ENCODE measurements around the gene NR1D1.

The NR1D1 gene

DNA sequence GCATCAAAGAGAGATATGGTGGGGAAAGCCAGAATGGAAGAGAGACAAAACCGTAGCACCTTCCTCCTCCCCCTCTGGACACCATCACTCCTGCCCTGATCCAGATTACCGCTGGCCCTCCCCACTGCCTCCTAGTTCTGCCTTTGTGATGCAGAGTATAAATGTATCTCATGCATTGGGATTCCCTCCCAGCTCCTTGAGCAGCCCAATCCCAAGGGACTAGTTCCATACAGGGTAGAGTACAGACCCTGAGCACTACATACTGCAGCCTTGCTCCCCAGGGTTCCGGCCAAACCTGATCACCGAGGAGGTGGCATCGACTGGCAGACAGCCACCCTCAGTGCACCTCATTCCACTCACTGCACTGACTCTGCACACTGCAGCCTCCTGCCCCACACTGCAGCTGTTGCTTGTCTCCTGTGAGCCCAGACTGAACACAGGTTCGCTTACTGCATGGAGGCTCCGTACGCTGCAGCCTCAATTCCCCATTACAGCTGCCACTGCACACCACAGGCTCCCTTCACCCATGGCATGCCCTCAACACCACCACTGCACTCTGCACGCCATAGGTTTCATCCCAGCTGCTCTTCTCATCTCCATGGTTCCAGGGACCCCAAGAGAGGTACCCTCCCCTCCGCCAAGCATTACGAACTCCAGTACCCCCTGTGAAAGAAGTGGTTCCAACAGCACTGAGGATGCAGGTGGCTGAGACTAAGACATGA, 39.3 kb downstream of the NR1D1 start:
- Histone ChIP-seq H3K27ac (replicated peaks) (no peak overlapping the region), H3K27me3 (ENCODE audit: insufficient read depth, poor library complexity, severe bottlenecking) (no peaks in the 10 kb centered on the region), H3K4me3 (replicated peaks; ENCODE audit: insufficient read depth, low read length) (no peak overlapping the region)
- TF ChIP-seq SPI1 (IDR thresholded peaks at IDR 0.05; ENCODE audit: borderline replicate concordance, low read depth), result no peak
- no peak for TF ChIP-seq CTCF (IDR thresholded peaks at IDR 0.05; ENCODE audit: insufficient read depth, low read length)
- TF ChIP-seq GABPA (IDR thresholded peaks at IDR 0.05; ENCODE audit: low read depth), result no peak
- no peak for DNase-seq (ENCODE audit: low read depth in 1 of 2, low spot score in 1 of 2)

- Histone ChIP-seq H3K27ac (replicated peaks) (no peak overlapping the region), H3K4me3 (replicated peaks; ENCODE audit: insufficient read depth, low read length) (no peak overlapping the region), H3K27me3 (ENCODE audit: insufficient read depth, poor library complexity, severe bottlenecking) (no peaks in the 10 kb centered on the region)
- TF ChIP-seq CTCF (IDR thresholded peaks at IDR 0.05; ENCODE audit: insufficient read depth, low read length), result no peak
- no peak for DNase-seq (ENCODE audit: low read depth in 1 of 2, low spot score in 1 of 2)
Measured at GRCh38 chr17:40059729-40060475, 40.5 kb downstream of the NR1D1 start.

DNA sequence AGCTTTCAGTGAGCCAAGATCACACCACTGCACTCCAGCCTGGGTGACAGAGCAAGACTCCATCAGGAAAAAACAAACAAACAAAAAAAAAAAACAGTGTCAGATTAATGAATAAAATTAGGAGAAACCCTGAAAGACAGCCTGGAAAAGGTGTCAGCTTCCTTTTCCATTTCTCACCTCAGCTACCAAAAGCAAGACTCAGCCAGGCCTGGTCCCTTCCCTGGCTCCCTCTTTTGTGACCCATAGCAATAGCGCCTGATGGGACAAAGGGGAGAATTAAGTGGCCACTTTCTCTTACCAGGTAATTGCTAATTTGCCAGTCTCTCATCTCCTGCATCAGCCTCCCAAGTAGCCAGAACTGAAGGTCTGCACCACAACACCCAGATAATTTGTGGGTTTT, 41.5 kb downstream of the NR1D1 start:
- no peak overlapping the region for H3K4me3 ChIP-seq (replicated peaks; ENCODE audit: insufficient read depth, low read length)
- TF ChIP-seq SPI1 (IDR thresholded peaks at IDR 0.05; ENCODE audit: borderline replicate concordance, low read depth), result no peak
- TF ChIP-seq POLR2AphosphoS5 (IDR thresholded peaks at IDR 0.05; ENCODE audit: low read depth), result no peak
- TF ChIP-seq CTCF (IDR thresholded peaks at IDR 0.05; ENCODE audit: insufficient read depth, low read length), result no peak
- TF ChIP-seq GABPA (IDR thresholded peaks at IDR 0.05; ENCODE audit: low read depth), result no peak
- TF ChIP-seq, protein P1, sequence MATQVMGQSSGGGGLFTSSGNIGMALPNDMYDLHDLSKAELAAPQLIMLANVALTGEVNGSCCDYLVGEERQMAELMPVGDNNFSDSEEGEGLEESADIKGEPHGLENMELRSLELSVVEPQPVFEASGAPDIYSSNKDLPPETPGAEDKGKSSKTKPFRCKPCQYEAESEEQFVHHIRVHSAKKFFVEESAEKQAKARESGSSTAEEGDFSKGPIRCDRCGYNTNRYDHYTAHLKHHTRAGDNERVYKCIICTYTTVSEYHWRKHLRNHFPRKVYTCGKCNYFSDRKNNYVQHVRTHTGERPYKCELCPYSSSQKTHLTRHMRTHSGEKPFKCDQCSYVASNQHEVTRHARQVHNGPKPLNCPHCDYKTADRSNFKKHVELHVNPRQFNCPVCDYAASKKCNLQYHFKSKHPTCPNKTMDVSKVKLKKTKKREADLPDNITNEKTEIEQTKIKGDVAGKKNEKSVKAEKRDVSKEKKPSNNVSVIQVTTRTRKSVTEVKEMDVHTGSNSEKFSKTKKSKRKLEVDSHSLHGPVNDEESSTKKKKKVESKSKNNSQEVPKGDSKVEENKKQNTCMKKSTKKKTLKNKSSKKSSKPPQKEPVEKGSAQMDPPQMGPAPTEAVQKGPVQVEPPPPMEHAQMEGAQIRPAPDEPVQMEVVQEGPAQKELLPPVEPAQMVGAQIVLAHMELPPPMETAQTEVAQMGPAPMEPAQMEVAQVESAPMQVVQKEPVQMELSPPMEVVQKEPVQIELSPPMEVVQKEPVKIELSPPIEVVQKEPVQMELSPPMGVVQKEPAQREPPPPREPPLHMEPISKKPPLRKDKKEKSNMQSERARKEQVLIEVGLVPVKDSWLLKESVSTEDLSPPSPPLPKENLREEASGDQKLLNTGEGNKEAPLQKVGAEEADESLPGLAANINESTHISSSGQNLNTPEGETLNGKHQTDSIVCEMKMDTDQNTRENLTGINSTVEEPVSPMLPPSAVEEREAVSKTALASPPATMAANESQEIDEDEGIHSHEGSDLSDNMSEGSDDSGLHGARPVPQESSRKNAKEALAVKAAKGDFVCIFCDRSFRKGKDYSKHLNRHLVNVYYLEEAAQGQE (IDR thresholded peaks at IDR 0.05; ENCODE audit: insufficient replicate concordance, low read depth), result no peak
- H3K27ac ChIP-seq (replicated peaks), result no peak overlapping the region
- H3K27me3 ChIP-seq (ENCODE audit: insufficient read depth, poor library complexity, severe bottlenecking), result no peaks in the 10 kb centered on the region
- DNase-seq (ENCODE audit: low read depth in 1 of 2, low spot score in 1 of 2), result no peak

DNA sequence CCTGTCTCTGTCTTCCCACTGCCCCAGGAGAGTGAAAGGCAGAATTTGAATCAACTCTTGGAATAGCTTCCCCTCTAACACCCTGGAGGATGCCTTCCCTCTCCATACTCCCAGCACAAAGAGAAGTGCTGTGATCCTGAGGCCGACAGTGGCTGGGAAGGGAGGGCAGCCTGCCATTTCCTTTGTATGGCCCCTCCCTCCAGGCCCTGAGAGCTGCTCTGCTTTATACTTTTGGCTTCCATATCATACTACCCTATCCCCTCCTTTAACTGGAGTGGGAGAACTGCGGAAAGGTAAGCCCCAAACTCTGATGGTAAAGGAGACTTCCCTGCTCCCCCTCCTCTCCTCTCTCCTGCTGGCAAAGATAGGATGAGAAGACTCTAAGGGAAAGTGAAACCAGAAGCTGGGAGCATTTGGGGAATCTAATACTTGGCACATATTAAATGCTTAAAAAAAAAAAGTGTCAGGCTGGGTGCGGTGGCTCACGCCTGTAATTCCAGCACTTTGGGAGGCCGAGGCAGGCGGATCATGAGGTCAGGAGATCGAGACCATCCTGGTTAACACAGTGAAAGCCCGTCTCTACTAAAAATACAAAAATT, 42.1 kb downstream of the NR1D1 start:
- DNase-seq (ENCODE audit: low read depth in 1 of 2, low spot score in 1 of 2), result no peak

More for the DNA sequence above, 42.1 kb downstream of the NR1D1 start:
- Histone ChIP-seq H3K4me3 (replicated peaks; ENCODE audit: insufficient read depth, low read length) (no peak overlapping the region), H3K27ac (replicated peaks) (no peak overlapping the region), H3K27me3 (ENCODE audit: insufficient read depth, poor library complexity, severe bottlenecking) (no peaks in the 10 kb centered on the region)
- TF ChIP-seq SPI1 (IDR thresholded peaks at IDR 0.05; ENCODE audit: borderline replicate concordance, low read depth), result no peak
- TF ChIP-seq CTCF (IDR thresholded peaks at IDR 0.05; ENCODE audit: insufficient read depth, low read length), result no peak
- TF ChIP-seq, protein P1 (IDR thresholded peaks at IDR 0.05; ENCODE audit: insufficient replicate concordance, low read depth), result no peak
- no peak for TF ChIP-seq POLR2AphosphoS5 (IDR thresholded peaks at IDR 0.05; ENCODE audit: low read depth)
- TF ChIP-seq GABPA (IDR thresholded peaks at IDR 0.05; ENCODE audit: low read depth), result no peak

Data from HL-60 (cell line).